Putamen (tissue), 1 donor: ENCODE measurements around the gene ATP1A4.

Source experiments
- DNase-seq: peaks from one replicate; pipeline ENCODE4 v3.0.0-alpha.2; 2016; ENCODE audit warnings: low spot score

Gene ATP1A4

DNA sequence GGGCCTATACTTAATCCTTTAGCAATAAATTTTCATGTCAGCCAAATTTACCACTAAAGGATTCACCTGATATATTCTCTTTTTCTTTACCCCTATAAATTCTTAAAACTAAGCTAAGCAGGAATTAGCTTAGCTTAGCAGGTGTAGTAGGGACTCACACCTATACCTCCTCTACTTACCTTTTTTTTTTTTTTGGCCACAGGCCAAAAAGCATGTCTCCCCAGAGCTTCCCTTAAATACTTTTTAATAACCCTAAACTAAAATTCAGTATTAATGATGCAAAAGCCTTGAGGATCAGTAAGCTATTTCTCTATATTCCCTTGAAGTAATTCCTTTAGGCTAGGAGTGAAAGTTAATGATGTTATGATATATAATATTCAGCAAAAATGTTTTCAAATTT is 77.0 kb downstream of the ATP1A4 start:
- DNase-seq: no peak

DNA sequence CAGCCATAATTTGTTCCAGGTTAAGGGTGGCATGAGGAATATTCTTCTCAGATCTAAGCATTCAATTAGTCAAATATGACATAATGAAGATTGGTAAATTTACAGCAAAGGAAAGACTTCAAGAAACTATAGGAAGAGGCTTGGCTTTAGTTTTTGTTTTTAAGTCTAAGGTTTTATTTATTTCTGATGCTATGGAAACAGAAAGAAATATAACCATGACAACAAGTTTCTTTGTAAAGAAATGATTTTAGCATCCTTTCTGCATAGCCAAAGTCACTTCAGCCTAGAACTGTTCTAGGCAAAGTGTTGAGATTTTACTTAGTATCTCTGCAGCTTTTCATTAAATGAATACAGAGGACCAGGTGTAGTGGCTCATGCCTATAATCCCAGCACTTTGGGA is 81.5 kb downstream of the ATP1A4 start:
- no peak for DNase-seq
